Daoy (cell line): Measurements from ENCODE around the gene RNF186. TPM values are rescaled to one million over a fixed set of nuclear protein-coding genes. Genes with fewer than 3 reads are reported as not detected.

Experiments
- total RNA-seq: library from RNA; depleted of rRNA; stranded (reverse); fragments of >200 nt; shearing (Covaris generic); gene quantifications from 2 replicates; pipeline ENCODE4 v1.2.3, GENCODE V29; 2014; rRNA removed

The RNF186 gene
- total RNA-seq, 1 experiment from 2014 or later, result not detected

Other genes starting within 250 kb of the RNF186 start
- 30.6 and 40.5 TPM in 2 replicates for gene NBL1, start 171.0 kb downstream of the RNF186 start, total RNA-seq
- not detected in 2 replicates for gene HTR6, start 150.4 kb downstream of the RNF186 start, total RNA-seq
- 8.1 and 15.5 TPM in 2 replicates for gene TMCO4, start 15.4 kb downstream of the RNF186 start, total RNA-seq
- 4.7 and 5.0 TPM in 2 replicates for gene OTUD3, start 67.1 kb upstream of the RNF186 start, total RNA-seq
- not detected in 2 replicates for gene PLA2G2E, start 108.3 kb upstream of the RNF186 start, total RNA-seq
- not detected in 2 replicates for gene PLA2G2A, start 164.3 kb upstream of the RNF186 start, total RNA-seq